GM13977 (cell line): ENCODE measurements around the gene ABCF2.
A peak's percentile ranks its signal among the peaks of the same experiment; 100 is the strongest.

Experiments used
- DNase-seq: peaks from one replicate; pipeline ENCODE4 v3.0.0; 2012; ENCODE audit warnings: low spot score
- in situ Hi-C: fragments of 300-500 bp; cut with MboI; formaldehyde crosslinking; loops from one replicate; pipeline ENCODE4 v1.12.0; 2022; ENCODE audit warnings: low sequenced_read_pairs, low pct_unique_long_range_greater_than_20kb, mixed read lengths, inconsistent platforms; ENCODE audit not compliant: unreplicated experiment
- TF ChIP-seq, protein P1 (sequence below): IDR thresholded peaks from 2 replicates; pipeline ENCODE4 v1.5.1; 2012; ENCODE audit warnings: mild to moderate bottlenecking, control low read depth; ENCODE audit not compliant: insufficient read depth; ENCODE audit errors: extremely low read depth, missing control alignments

ABCF2 gene

GRCh38 chr7:151246851-151247580 is 20.0 kb upstream of the ABCF2 start:
- no peak for DNase-seq
- TF ChIP-seq, protein P1, sequence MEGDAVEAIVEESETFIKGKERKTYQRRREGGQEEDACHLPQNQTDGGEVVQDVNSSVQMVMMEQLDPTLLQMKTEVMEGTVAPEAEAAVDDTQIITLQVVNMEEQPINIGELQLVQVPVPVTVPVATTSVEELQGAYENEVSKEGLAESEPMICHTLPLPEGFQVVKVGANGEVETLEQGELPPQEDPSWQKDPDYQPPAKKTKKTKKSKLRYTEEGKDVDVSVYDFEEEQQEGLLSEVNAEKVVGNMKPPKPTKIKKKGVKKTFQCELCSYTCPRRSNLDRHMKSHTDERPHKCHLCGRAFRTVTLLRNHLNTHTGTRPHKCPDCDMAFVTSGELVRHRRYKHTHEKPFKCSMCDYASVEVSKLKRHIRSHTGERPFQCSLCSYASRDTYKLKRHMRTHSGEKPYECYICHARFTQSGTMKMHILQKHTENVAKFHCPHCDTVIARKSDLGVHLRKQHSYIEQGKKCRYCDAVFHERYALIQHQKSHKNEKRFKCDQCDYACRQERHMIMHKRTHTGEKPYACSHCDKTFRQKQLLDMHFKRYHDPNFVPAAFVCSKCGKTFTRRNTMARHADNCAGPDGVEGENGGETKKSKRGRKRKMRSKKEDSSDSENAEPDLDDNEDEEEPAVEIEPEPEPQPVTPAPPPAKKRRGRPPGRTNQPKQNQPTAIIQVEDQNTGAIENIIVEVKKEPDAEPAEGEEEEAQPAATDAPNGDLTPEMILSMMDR, result no peak
- in situ Hi-C loops, result no loop called here

GRCh38 chr7:151246102-151246850 is 19.3 kb upstream of the ABCF2 start:
- no peak for DNase-seq
- TF ChIP-seq, protein P1, result no peak
- in situ Hi-C loops, result no loop called here

GRCh38 chr7:151245360-151246101 is 18.5 kb upstream of the ABCF2 start:
- in situ Hi-C loops, result no loop called here
- peak; percentile 91 for DNase-seq

DNA sequence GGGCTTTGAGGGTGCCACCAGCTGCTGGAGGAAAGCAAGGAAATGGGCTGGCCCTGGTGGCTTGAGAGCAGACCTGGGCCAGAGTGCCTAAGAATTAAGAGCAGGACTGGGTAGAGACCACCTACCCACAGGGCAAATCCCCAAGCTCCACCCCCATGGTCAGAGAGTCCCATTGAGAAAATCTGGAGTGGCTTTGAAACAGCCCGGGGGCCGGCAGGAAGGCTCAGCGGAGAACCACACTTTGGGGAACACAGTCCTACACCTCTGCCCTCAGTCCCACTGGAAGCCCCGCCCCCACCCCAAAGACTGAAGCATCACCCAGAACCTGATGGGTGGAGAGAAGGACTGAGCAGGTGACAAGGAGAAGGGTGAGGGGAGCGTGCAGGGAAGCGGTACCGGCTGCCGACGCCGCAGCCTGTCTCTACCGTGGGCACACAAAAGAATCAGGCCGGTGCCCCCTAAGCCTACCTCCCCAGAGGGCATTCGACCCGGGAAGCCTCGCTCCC is 17.9 kb upstream of the ABCF2 start:
- TF ChIP-seq, protein P1, result no peak
- in situ Hi-C loops, result no loop called here
- DNase-seq, result no peak

More at GRCh38 chr7:151245360-151246101, 18.5 kb upstream of the ABCF2 start:
- TF ChIP-seq, protein P1, result peak; percentile 61

GRCh38 chr7:151244196-151244840 is 17.3 kb upstream of the ABCF2 start:
- TF ChIP-seq, protein P1, result peak; percentile 80
- DNase-seq, result peak; percentile 90
- in situ Hi-C loops, result no loop called here
